HG03039 (cell line): Measurements from ENCODE around the gene COPZ2.
"Not testable (repeated sequence)": the region's sequence is repeated elsewhere in the genome, so short reads cannot be mapped to it uniquely, and the experiment has no call there.

ENCODE experiments used
- ATAC-seq: cut with Tn5 transposase; IDR thresholded peaks from one replicate; pipeline ENCODE4 v1.9.1; 2021; ENCODE audit warnings: mild to moderate bottlenecking, moderate library complexity; ENCODE audit not compliant: unreplicated experiment

The COPZ2 gene, protein sequence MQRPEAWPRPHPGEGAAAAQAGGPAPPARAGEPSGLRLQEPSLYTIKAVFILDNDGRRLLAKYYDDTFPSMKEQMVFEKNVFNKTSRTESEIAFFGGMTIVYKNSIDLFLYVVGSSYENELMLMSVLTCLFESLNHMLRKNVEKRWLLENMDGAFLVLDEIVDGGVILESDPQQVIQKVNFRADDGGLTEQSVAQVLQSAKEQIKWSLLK

DNA sequence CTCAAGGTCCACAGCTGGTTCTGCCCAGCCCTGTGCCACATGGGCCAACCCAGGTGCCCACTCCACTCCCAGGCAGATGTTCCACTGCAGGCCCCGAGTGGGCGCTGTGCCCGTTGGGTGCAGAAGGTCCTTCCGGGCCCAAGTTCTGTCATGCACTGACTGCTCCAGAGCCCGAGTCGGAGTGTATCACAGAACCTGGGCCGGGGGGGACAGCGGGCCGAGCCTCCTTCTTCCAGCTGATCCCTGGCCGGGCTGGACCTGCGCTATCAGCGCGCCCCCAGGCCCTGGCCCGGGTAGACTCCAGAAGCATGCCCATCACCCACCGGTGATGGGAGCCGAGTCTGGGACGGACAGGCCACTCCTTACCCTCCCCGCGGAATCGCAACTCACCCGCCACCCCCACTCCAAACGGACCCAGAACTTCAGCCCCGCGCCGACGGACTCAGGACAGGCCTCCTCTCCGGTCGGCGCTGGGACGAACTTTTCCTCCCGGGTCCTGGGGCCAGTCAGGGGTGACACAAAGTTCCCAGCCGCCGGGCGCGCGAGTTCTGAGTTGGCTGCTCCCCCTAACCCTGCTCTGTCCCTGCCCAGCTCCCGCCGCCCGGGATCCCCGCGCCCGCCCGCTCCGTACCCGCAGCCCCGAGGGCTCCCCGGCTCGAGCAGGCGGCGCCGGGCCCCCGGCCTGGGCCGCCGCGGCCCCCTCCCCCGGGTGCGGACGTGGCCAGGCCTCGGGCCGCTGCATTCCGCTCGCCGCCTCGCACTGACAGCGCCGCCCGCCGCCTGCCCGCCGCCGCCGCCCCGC, at the start of gene COPZ2:
Gene COPZ2 (minus strand): TSS at position 762 of the 802 bp plus-strand sequence. CDS start 20 bp downstream, at position 742.
- ATAC-seq: peak; percentile 52

DNA sequence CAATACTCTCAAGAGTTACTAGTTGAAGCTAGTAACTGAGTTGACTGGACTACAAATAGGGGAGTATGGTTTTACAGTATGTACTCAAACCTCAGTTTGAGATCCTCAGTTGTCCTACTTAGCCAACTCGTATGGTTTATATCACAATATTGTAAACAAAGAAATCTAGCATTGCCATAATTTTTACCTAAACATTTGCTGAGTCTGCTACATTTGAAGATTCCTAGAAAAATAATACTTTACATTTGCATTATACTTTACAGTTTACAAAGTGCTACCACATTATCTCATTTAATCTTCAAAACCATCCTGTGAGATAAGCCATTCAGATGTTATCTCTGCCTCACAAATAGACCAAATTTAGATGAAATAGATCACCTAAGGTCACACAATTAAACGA, 47.3 kb upstream of the COPZ2 start:
- ATAC-seq: no peak

GRCh38 chr17:48081858-48082257, 44.3 kb upstream of the COPZ2 start:
- ATAC-seq: no peak

DNA sequence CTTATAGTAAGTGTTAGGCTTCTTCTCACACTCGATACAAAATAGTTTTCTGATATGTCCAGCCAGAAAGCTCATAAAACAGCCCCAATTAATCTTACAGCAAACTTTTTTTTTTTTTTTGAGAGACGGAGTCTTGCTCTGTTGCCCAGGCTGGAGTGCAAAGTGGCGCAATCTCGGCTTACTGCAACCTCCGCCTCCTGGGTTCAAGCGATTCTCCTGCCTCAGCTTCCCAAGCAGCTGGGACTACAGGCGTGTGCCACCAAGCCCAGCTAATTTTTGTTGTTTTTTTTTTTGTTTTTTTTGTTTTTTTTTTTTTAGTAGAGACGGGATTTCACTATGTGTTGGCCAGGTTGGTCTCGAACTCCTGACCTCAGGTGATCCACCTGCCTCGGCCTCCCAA, 39.6 kb upstream of the COPZ2 start:
- ATAC-seq: not testable (repeated sequence)

- ATAC-seq: no peak
Observed at GRCh38 chr17:48074322-48075081, 36.9 kb upstream of the COPZ2 start.

GRCh38 chr17:48073566-48074094, 36.0 kb upstream of the COPZ2 start:
- not testable (repeated sequence) for ATAC-seq

GRCh38 chr17:48072811-48073210, 35.2 kb upstream of the COPZ2 start:
- not testable (repeated sequence) for ATAC-seq

DNA sequence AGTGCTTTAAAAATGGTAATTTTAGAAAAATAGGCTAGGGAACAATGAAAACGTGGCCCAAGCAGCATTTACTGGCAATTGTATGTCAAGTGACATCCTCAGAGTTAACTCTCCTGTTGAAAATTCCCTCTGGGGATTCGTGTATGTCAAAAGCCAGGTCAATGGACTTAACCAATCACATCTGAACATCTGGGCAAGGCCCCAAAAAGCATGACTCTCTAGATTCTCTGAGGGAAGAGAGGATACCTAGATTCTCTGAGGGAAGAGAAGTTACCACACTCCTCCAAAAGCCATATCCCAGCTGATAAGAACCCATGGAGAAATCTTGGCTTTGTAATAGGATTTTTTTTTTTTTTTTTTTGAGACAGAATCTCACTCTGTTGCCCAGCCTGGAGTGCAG, 34.1 kb upstream of the COPZ2 start:
- no peak for ATAC-seq

DNA sequence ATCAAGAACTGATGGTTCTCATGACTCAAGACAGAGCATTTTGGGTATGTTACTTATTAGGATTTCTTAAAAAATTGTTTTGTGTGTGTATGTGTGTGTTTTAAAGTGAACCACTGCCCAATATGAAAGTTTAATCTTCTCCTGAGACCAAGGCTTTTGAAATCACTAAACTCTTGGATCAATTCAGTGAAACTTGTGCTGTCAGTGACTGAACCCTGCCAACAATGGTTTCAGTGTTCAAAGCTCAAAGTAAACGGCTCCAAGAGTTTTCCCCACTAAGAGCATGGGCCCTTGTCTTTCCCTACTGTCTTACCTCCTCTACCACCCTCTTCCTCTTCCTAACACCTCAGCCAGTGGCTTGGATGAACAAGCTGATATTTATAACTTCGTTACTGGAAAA, 32.6 kb upstream of the COPZ2 start:
- no peak for ATAC-seq

DNA sequence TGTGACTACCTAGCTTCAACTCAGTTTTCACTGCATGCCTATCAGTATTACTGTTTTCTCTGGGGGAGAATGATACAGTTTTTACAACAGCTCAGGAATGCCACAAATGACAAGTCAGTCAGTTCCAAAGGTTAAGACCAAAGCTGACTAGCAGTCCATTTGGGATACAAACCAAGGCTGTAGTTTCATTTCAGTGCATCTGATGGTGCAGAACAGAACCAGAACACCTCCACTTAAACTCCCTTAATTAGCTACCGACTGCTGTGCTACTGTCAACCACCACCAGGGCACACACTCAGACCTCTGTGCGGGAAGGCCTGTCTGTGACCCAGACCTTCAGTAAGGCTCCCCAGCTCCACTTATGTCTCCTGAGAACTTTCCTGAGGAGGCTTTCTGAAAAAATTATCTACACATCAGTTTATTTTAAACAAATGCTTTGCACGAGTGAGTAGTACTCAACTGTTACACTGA, 30.9 kb upstream of the COPZ2 start:
- no peak for ATAC-seq

DNA sequence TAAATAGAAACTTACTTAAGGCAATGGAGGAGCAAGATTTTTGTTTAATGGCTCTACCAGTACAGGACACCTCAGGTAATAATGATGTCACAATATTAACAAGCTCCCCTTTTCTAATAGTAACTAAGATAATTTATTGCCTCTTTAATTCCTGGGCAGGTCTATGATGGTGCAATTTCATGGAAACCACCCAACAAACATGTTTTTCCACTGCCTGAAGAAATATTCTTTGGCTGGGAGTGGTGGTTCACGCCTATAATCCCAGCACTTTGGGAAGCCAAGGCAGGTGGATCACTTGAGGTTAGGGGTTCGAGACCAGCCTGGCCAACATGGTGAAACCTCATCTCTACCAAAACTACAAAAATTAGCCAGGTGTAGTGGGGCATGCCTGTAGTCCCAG, 30.2 kb upstream of the COPZ2 start:
- ATAC-seq: not testable (repeated sequence)

DNA sequence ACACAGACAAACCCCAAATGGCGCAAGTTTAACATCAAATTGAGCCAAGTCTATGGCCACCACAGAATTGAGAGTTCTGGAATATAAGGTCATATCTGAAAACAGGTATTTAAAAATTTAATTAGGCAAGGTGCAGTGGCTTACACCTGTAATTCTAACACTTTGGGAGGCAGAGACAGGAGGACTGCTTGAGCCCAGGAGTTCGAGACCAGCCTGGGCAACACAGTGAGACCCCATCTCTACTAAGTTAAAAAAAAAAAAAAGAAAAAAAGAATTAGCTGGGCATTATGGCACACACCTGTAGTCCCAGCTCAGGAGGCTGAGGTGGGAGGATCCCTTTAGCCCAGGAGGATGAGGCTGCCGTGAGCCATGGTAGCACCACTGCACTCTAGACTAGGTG, 29.6 kb upstream of the COPZ2 start:
- no peak for ATAC-seq

DNA sequence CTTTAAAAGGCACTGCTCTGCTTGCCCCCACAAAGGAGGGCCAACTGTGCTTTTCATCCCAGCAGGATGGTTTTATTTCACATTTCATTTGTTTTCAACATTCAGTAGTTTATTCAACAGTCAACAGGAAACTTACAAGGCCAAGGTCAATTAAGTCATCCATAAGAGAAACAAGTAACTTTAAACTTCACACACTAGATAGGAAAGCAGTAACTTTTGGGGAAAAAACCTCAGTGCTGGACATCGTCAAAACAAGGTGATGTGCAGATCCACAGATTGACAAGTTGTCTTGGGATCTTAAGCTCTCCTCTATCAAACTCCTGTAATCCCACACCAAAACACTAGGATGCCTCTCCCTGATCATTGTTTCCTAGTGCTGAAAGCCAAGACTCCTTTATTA, 29.1 kb upstream of the COPZ2 start:
- no peak for ATAC-seq

- ATAC-seq: no peak
Observed at GRCh38 chr17:48066192-48066591, 28.6 kb upstream of the COPZ2 start.

DNA sequence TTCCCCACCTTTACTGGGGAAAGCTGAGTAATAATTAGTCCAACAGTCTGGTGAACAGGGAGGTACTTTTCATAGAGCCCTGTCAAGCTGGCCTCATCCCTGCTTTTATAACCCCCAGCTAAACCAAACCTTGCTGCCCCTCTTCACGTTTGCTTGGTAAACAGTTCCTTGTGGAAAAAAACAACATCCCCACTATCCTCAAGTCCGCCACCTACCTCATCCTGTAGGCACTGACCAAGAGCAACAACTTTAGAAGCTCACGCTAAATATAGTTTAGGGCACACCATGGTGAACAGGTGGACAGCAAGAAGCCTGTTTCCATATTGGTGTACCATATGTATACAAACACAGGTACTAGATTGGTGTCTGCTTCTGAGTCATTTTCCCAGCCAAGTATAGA, 27.0 kb upstream of the COPZ2 start:
- no peak for ATAC-seq

- no peak for ATAC-seq
Observed at GRCh38 chr17:48062273-48062672, 24.7 kb upstream of the COPZ2 start.

- ATAC-seq: no peak
Observed at GRCh38 chr17:48060249-48060648, 22.7 kb upstream of the COPZ2 start.

- ATAC-seq: no peak
Observed at GRCh38 chr17:48059125-48059668, 21.6 kb upstream of the COPZ2 start.

GRCh38 chr17:48058393-48059124, 21.0 kb upstream of the COPZ2 start:
- ATAC-seq: no peak

- ATAC-seq: no peak
Observed at GRCh38 chr17:48057626-48058025, 20.0 kb upstream of the COPZ2 start.
